ENCODE results near the gene NOL11.
A peak's percentile ranks its signal among the peaks of the same experiment; 100 is the strongest.
"Not testable (repeated sequence)": the region's sequence is repeated elsewhere in the genome, so short reads cannot be mapped to it uniquely, and the experiment has no call there.

The NOL11 gene

GRCh38 chr17:67717624-67718324, at the start of gene NOL11:
NOL11 (plus strand) TSS chr17:67717936; CDS start chr17:67717948, 12 bp downstream.
- peak; percentile 100 for DNase-seq (ENCODE audit: low read depth, low spot score)

- DNase-seq (ENCODE audit: low read depth, low spot score), result no peak
Observed at GRCh38 chr17:67671493-67671892, 46.2 kb upstream of the NOL11 start.

- DNase-seq (ENCODE audit: low read depth, low spot score), result no peak
Observed at GRCh38 chr17:67672592-67673335, 45.0 kb upstream of the NOL11 start.

- no peak for DNase-seq (ENCODE audit: low read depth, low spot score)
Observed at GRCh38 chr17:67675481-67675880, 42.3 kb upstream of the NOL11 start.

GRCh38 chr17:67676305-67676704, 41.4 kb upstream of the NOL11 start:
- no peak for DNase-seq (ENCODE audit: low read depth, low spot score)

GRCh38 chr17:67678414-67678813, 39.3 kb upstream of the NOL11 start:
- no peak for DNase-seq (ENCODE audit: low read depth, low spot score)

GRCh38 chr17:67679225-67679624, 38.5 kb upstream of the NOL11 start:
- DNase-seq (ENCODE audit: low read depth, low spot score), result no peak

- no peak for DNase-seq (ENCODE audit: low read depth, low spot score)
Observed at GRCh38 chr17:67679721-67680120, 38.0 kb upstream of the NOL11 start.

GRCh38 chr17:67680445-67681224, 37.1 kb upstream of the NOL11 start:
- DNase-seq (ENCODE audit: low read depth, low spot score), result no peak

GRCh38 chr17:67682196-67682595, 35.5 kb upstream of the NOL11 start:
- no peak for DNase-seq (ENCODE audit: low read depth, low spot score)

GRCh38 chr17:67685351-67685750, 32.4 kb upstream of the NOL11 start:
- no peak for DNase-seq (ENCODE audit: low read depth, low spot score)

- DNase-seq (ENCODE audit: low read depth, low spot score), result no peak
Observed at GRCh38 chr17:67686241-67686640, 31.5 kb upstream of the NOL11 start.

GRCh38 chr17:67687511-67687910, 30.2 kb upstream of the NOL11 start:
- DNase-seq (ENCODE audit: low read depth, low spot score), result no peak

- DNase-seq (ENCODE audit: low read depth, low spot score), result no peak
Observed at GRCh38 chr17:67689534-67690177, 28.1 kb upstream of the NOL11 start.

GRCh38 chr17:67693811-67694210, 23.9 kb upstream of the NOL11 start:
- no peak for DNase-seq (ENCODE audit: low read depth, low spot score)

- no peak for DNase-seq (ENCODE audit: low read depth, low spot score)
Observed at GRCh38 chr17:67696347-67696746, 21.4 kb upstream of the NOL11 start.

- DNase-seq (ENCODE audit: low read depth, low spot score), result no peak
Observed at GRCh38 chr17:67696853-67697498, 20.8 kb upstream of the NOL11 start.

GRCh38 chr17:67700037-67700724, 17.6 kb upstream of the NOL11 start:
- DNase-seq (ENCODE audit: low read depth, low spot score), result no peak

- DNase-seq (ENCODE audit: low read depth, low spot score), result no peak
Observed at GRCh38 chr17:67700725-67701119, 17.0 kb upstream of the NOL11 start.

GRCh38 chr17:67702861-67703260, 14.9 kb upstream of the NOL11 start:
- DNase-seq (ENCODE audit: low read depth, low spot score), result not testable (repeated sequence)

GRCh38 chr17:67707442-67707841, 10.3 kb upstream of the NOL11 start:
- no peak for DNase-seq (ENCODE audit: low read depth, low spot score)

Measured in ELF-1 (cell line).